ENCODE data around the gene FERMT2.

The FERMT2 gene

GRCh38 chr14:52901357-52901980, 49.4 kb downstream of the FERMT2 start:
- Histone ChIP-seq H3K9ac (ENCODE audit: low read depth, low read length) (no peak overlapping the region), H3K27ac (ENCODE audit: low read depth, low read length) (0 out of 2 replicates have a peak overlapping the region, but pooled peaks have one; percentile 15), H3K27me3 (ENCODE audit: insufficient read depth, low read length) (no peaks in the 10 kb centered on the region), H3K36me3 (ENCODE audit: insufficient read depth, low read length) (peaks cover 17% of the 10 kb centered on the region), H3K4me3 (ENCODE audit: low read length) (no peak overlapping the region), H3K4me1 (ENCODE audit: insufficient read depth, low read length) (peaks cover 14% of the 10 kb centered on the region), H3K9me3 (ENCODE audit: insufficient read depth, low read depth, low read length) (no peaks in the 10 kb centered on the region)
- WGBS: 67% methylated on average over 3 of the region's 4 CpGs

GRCh38 chr14:52900731-52901130, 50.1 kb downstream of the FERMT2 start:
- Histone ChIP-seq H3K9me3 (ENCODE audit: insufficient read depth, low read depth, low read length) (no peaks in the 10 kb centered on the region), H3K27me3 (ENCODE audit: insufficient read depth, low read length) (no peaks in the 10 kb centered on the region), H3K27ac (ENCODE audit: low read depth, low read length) (no peak overlapping the region), H3K4me1 (ENCODE audit: insufficient read depth, low read length) (peaks cover 14% of the 10 kb centered on the region), H3K4me3 (ENCODE audit: low read length) (no peak overlapping the region), H3K36me3 (ENCODE audit: insufficient read depth, low read length) (peaks cover 20% of the 10 kb centered on the region), H3K9ac (ENCODE audit: low read depth, low read length) (no peak overlapping the region)
- 94% methylated on average over 6 of the region's 8 CpGs for WGBS

- Histone ChIP-seq H3K27me3 (ENCODE audit: insufficient read depth, low read length) (no peaks in the 10 kb centered on the region), H3K36me3 (ENCODE audit: insufficient read depth, low read length) (peaks cover 22% of the 10 kb centered on the region), H3K9ac (ENCODE audit: low read depth, low read length) (no peak overlapping the region), H3K4me3 (ENCODE audit: low read length) (no peak overlapping the region), H3K4me1 (ENCODE audit: insufficient read depth, low read length) (peaks cover 14% of the 10 kb centered on the region), H3K9me3 (ENCODE audit: insufficient read depth, low read depth, low read length) (no peaks in the 10 kb centered on the region), H3K27ac (ENCODE audit: low read depth, low read length) (no peak overlapping the region)
- WGBS: 88% methylated on average over 1 of the region's 1 CpG
Observed at GRCh38 chr14:52898496-52898895, 52.4 kb downstream of the FERMT2 start.

- Histone ChIP-seq H3K9me3 (ENCODE audit: insufficient read depth, low read depth, low read length) (no peaks in the 10 kb centered on the region), H3K27me3 (ENCODE audit: insufficient read depth, low read length) (no peaks in the 10 kb centered on the region), H3K4me3 (ENCODE audit: low read length) (no peak overlapping the region), H3K4me1 (ENCODE audit: insufficient read depth, low read length) (peaks cover 8% of the 10 kb centered on the region; the same call in 1 of the 2 replicates), H3K36me3 (ENCODE audit: insufficient read depth, low read length) (peaks cover 39% of the 10 kb centered on the region), H3K9ac (ENCODE audit: low read depth, low read length) (no peak overlapping the region), H3K27ac (ENCODE audit: low read depth, low read length) (no peak overlapping the region)
- WGBS: 80% methylated on average over 2 of the region's 2 CpGs
Observed at GRCh38 chr14:52895000-52895399, 55.9 kb downstream of the FERMT2 start.

GRCh38 chr14:52891800-52892199, 59.0 kb downstream of the FERMT2 start:
- no peaks in the 10 kb centered on the region for H3K4me1 ChIP-seq (ENCODE audit: insufficient read depth, low read length)
- no peak overlapping the region for H3K4me3 ChIP-seq (ENCODE audit: low read length)
- no peak overlapping the region for H3K9ac ChIP-seq (ENCODE audit: low read depth, low read length)
- no peaks in the 10 kb centered on the region for H3K9me3 ChIP-seq (ENCODE audit: insufficient read depth, low read depth, low read length)
- WGBS: 96% methylated on average over 3 of the region's 3 CpGs
- H3K27ac ChIP-seq (ENCODE audit: low read depth, low read length): no peak overlapping the region; the same call in 1 of the 2 replicates
- H3K27me3 ChIP-seq (ENCODE audit: insufficient read depth, low read length): no peaks in the 10 kb centered on the region
- peaks cover 65% of the 10 kb centered on the region for H3K36me3 ChIP-seq (ENCODE audit: insufficient read depth, low read length)

- WGBS: 87% methylated on average over 6 of the region's 6 CpGs
- no peak overlapping the region for H3K4me3 ChIP-seq (ENCODE audit: low read length)
- H3K9me3 ChIP-seq (ENCODE audit: insufficient read depth, low read depth, low read length): no peaks in the 10 kb centered on the region
- H3K9ac ChIP-seq (ENCODE audit: low read depth, low read length): no peak overlapping the region
- no peaks in the 10 kb centered on the region for H3K27me3 ChIP-seq (ENCODE audit: insufficient read depth, low read length)
- H3K27ac ChIP-seq (ENCODE audit: low read depth, low read length): no peak overlapping the region
- no peaks in the 10 kb centered on the region for H3K4me1 ChIP-seq (ENCODE audit: insufficient read depth, low read length)
- peaks cover 76% of the 10 kb centered on the region for H3K36me3 ChIP-seq (ENCODE audit: insufficient read depth, low read length)
Observed at GRCh38 chr14:52888839-52889838, 61.7 kb downstream of the FERMT2 start.

GRCh38 chr14:52888159-52888558, 62.7 kb downstream of the FERMT2 start:
- H3K4me1 ChIP-seq (ENCODE audit: insufficient read depth, low read length): no peaks in the 10 kb centered on the region
- H3K27me3 ChIP-seq (ENCODE audit: insufficient read depth, low read length): no peaks in the 10 kb centered on the region
- no peak overlapping the region for H3K27ac ChIP-seq (ENCODE audit: low read depth, low read length)
- H3K36me3 ChIP-seq (ENCODE audit: insufficient read depth, low read length): peaks cover 78% of the 10 kb centered on the region
- H3K9ac ChIP-seq (ENCODE audit: low read depth, low read length): no peak overlapping the region
- WGBS: 95% methylated on average over 3 of the region's 4 CpGs
- no peaks in the 10 kb centered on the region for H3K9me3 ChIP-seq (ENCODE audit: insufficient read depth, low read depth, low read length)
- no peak overlapping the region for H3K4me3 ChIP-seq (ENCODE audit: low read length)

GRCh38 chr14:52885230-52885629, 65.6 kb downstream of the FERMT2 start:
- H3K27ac ChIP-seq (ENCODE audit: low read depth, low read length): no peak overlapping the region
- H3K36me3 ChIP-seq (ENCODE audit: insufficient read depth, low read length): peaks cover 70% of the 10 kb centered on the region
- H3K9ac ChIP-seq (ENCODE audit: low read depth, low read length): no peak overlapping the region
- H3K9me3 ChIP-seq (ENCODE audit: insufficient read depth, low read depth, low read length): no peaks in the 10 kb centered on the region
- no peaks in the 10 kb centered on the region for H3K27me3 ChIP-seq (ENCODE audit: insufficient read depth, low read length)
- no peak overlapping the region for H3K4me3 ChIP-seq (ENCODE audit: low read length)
- 89% methylated on average over 1 of the region's 2 CpGs for WGBS
- H3K4me1 ChIP-seq (ENCODE audit: insufficient read depth, low read length): 0 out of 2 replicates have a peak, but pooled peaks cover 6% of the 10 kb centered on the region

GRCh38 chr14:52883658-52884057, 67.2 kb downstream of the FERMT2 start:
- H3K27ac ChIP-seq (ENCODE audit: low read depth, low read length): no peak overlapping the region
- H3K27me3 ChIP-seq (ENCODE audit: insufficient read depth, low read length): no peaks in the 10 kb centered on the region
- H3K4me3 ChIP-seq (ENCODE audit: low read length): no peak overlapping the region
- peaks cover 72% of the 10 kb centered on the region for H3K36me3 ChIP-seq (ENCODE audit: insufficient read depth, low read length)
- no peak overlapping the region for H3K9ac ChIP-seq (ENCODE audit: low read depth, low read length)
- H3K4me1 ChIP-seq (ENCODE audit: insufficient read depth, low read length): 0 out of 2 replicates have a peak, but pooled peaks cover 6% of the 10 kb centered on the region
- 88% methylated on average over 5 of the region's 5 CpGs for WGBS
- no peaks in the 10 kb centered on the region for H3K9me3 ChIP-seq (ENCODE audit: insufficient read depth, low read depth, low read length)

GRCh38 chr14:52882824-52883223, 68.0 kb downstream of the FERMT2 start:
- Histone ChIP-seq H3K9ac (ENCODE audit: low read depth, low read length) (no peak overlapping the region), H3K27ac (ENCODE audit: low read depth, low read length) (peak overlapping the region; percentile 5; the same call in 1 of the 2 replicates), H3K4me1 (ENCODE audit: insufficient read depth, low read length) (peaks cover 13% of the 10 kb centered on the region), H3K36me3 (ENCODE audit: insufficient read depth, low read length) (peaks cover 72% of the 10 kb centered on the region), H3K4me3 (ENCODE audit: low read length) (no peak overlapping the region), H3K9me3 (ENCODE audit: insufficient read depth, low read depth, low read length) (no peaks in the 10 kb centered on the region), H3K27me3 (ENCODE audit: insufficient read depth, low read length) (no peaks in the 10 kb centered on the region)
- 91% methylated on average over 6 of the region's 6 CpGs for WGBS

GRCh38 chr14:52879958-52880357, 70.9 kb downstream of the FERMT2 start:
- peaks cover 75% of the 10 kb centered on the region for H3K36me3 ChIP-seq (ENCODE audit: insufficient read depth, low read length)
- H3K27me3 ChIP-seq (ENCODE audit: insufficient read depth, low read length): no peaks in the 10 kb centered on the region
- peaks cover 42% of the 10 kb centered on the region for H3K4me1 ChIP-seq (ENCODE audit: insufficient read depth, low read length)
- no peaks in the 10 kb centered on the region for H3K9me3 ChIP-seq (ENCODE audit: insufficient read depth, low read depth, low read length)
- 94% methylated on average over 5 of the region's 5 CpGs for WGBS
- H3K9ac ChIP-seq (ENCODE audit: low read depth, low read length): no peak overlapping the region
- no peak overlapping the region for H3K27ac ChIP-seq (ENCODE audit: low read depth, low read length)
- H3K4me3 ChIP-seq (ENCODE audit: low read length): no peak overlapping the region
